Adrenal gland (tissue), 12 donors: ENCODE results near the gene SHB. TPM values are rescaled to one million over a fixed set of nuclear protein-coding genes. Genes with fewer than 3 reads are reported as not detected.
A peak's percentile ranks its signal among the peaks of the same experiment; 100 is the strongest.

ENCODE experiments used
- DNase-seq, 7 donors: peaks; one replicate each; pipeline ENCODE4 v3.0.0-alpha.2; 2019 to 2020
- H3K27ac ChIP-seq, 5 donors: fragments of 200-600 bp; sonication (generic) in 4 of 5; 1 replicate in 3 of 5; 2 replicates in 2 of 5; pipeline versions ENCODE4 v1.5.1 to v1.8.0; 2016 to 2020; ENCODE audit warnings: mild to moderate bottlenecking in 1 of 5
- H3K27me3 ChIP-seq: fragments of 200-600 bp; 2 replicates; pipeline ENCODE4 v1.8.0; 2021
- H3K36me3 ChIP-seq, 2 donors: fragments of 200-600 bp; replicated peaks in 1 of 2; 1 replicate in 1 of 2; 2 replicates in 1 of 2; pipeline versions ENCODE4 v1.5.1 to v1.8.0; 2018 to 2022
- H3K4me1 ChIP-seq, 2 donors: fragments of 200-600 bp; replicated peaks in 1 of 2; 1 replicate in 1 of 2; 2 replicates in 1 of 2; pipeline versions ENCODE4 v1.5.1 to v1.8.0; 2018 to 2021
- H3K4me3 ChIP-seq, 4 donors: fragments of 200-600 bp; sonication (generic) in 3 of 4; one replicate each; pipeline ENCODE4 v1.5.1; 2016 to 2018
- H3K9me3 ChIP-seq, 3 donors: fragments of 200-600 bp; sonication (generic) in 1 of 3; replicated peaks in 1 of 3; 1 replicate in 2 of 3; 2 replicates in 1 of 3; pipeline versions ENCODE4 v1.5.1 to v1.8.0; 2016 to 2021
- POLR2A ChIP-seq, 2 donors: fragments of 450-650 bp; IDR thresholded peaks; one replicate each; pipeline ENCODE4 v1.6.1; 2017; ENCODE audit warnings: antibody characterized with exemption in 2 of 2, mild to moderate bottlenecking in 2 of 2, moderate library complexity in 1 of 2
- WGBS, 4 donors: extraction: QIAGEN DNeasy Blood & Tissue Kit in 2 of 4; methylation state at CpG; one replicate each; pipeline versions ENCODE4 v1.1.5 to v1.1.7; 2013 to 2017; 5-methylcytosine and 5-hydroxymethylcytosine counted together
- intact Hi-C, 2 donors: fragments of 100-400 bp; cut with DNase I; formaldehyde crosslinking; loops; one replicate each; pipeline versions ENCODE4 v1.14.1 to v1.15.0; 2022 to 2023
- polyA plus RNA-seq, 3 donors: library from polyadenylated mRNA; stranded (reverse); fragments of 200-250 nt in 2 of 3; fragments of 350-450 nt in 1 of 3; fragmentation: Illumina TruSeq in 1 of 3; extraction: RNeasy Lipid Tissue Mini Kit (QIAGEN cat#74804) in 1 of 3; gene quantifications; one replicate each; pipeline ENCODE4 v1.2.3, GENCODE V29; 2013 to 2014
- total RNA-seq, 9 donors: library from RNA; depleted of rRNA in 4 of 9; stranded (reverse); fragments of >200 nt in 4 of 9; fragments of 120-200 nt in 1 of 9; fragmentation: NEBNext Ultra II Directional in 1 of 9; extraction: Animal tissue kit (Norgen Biotek cat#: 25700) in 1 of 9; gene quantifications; one replicate each; pipeline versions ENCODE4 v1.1.0 to v1.2.4, GENCODE V29; 2013 to 2023
- TF ChIP-seq, protein P1 (sequence below), 6 experiments: fragments of 450-650 bp in 4 of 6; fragments of 200-600 bp in 2 of 6; sonication (generic) in 1 of 6; IDR thresholded peaks; 1 replicate in 5 of 6; 2 replicates in 1 of 6; pipeline versions ENCODE4 v1.5.1 to v1.8.0; 2016 to 2021; ENCODE audit warnings: antibody characterized with exemption in 6 of 6, mild to moderate bottlenecking in 2 of 6, moderate library complexity in 1 of 6
- donor health status: healthy with polysubstance abuse.
- donor health status: Bipolar disorder and iron deficiency.
- donor health status: DM: yes; HTN: yes; CAD: no.
- donor health status: DM: no; HTN: no; CAD: no.
- donor health status: DM: no; HTN: no; CAD: no.
- donor health status: DM: yes; HTN: yes; CAD: no.

The SHB gene
- total and polyA plus RNA-seq, 12 donors, result 3.2 to 21.2 (median 11.1) TPM

DNA sequence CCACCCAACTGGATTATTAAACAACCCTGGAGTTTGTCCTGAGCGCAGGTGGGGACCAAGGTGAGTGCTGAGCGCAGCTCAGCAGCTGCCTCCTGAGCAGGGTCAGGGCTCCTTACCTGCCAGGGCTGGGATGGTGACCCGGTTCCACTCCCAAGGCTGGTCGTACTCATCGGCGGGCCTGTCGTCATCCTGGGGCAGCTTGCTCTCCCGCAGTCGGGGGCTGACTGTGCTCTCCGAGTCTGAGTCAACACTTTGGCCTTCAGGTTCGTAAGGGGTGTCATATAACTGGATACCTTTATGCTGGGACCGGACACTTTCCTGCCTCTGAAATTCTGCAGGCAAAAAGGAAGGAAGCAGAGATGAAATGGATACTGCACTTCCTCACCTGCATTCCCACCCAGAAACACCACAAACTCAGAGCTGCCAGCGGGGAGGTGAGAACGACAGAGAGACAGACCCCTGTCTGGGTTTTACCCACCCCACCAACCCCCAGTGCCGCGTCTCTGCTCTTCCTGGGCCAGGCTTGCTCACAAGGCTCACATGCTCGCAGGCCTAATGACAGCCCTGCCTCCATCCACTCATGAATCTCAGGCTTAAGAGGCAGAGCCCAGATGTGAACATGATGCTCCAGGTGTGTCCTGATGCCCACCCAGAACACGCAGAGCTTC is 94.4 kb downstream of the SHB start:
- Histone ChIP-seq H3K27ac (peak overlapping the region in 2 of 5 donors; percentile 12 to 37), H3K4me3 (no peak overlapping the region), H3K4me1 (peaks cover 0 to 14% of the 10 kb centered on the region in 2 donors), H3K9me3 (no peaks in the 10 kb centered on the region), H3K27me3 (no peaks in the 10 kb centered on the region), H3K36me3 (no peaks in the 10 kb centered on the region)
- intact Hi-C loops, result no loop called here
- peak in 2 of 7 donors; percentile 62 to 72 for DNase-seq
- WGBS, 4 donors, result 73 to 83% (median 77%) methylated on average over 8 to 18 of the region's 18 CpGs
- no peak for TF ChIP-seq POLR2A (IDR thresholded peaks at IDR 0.05)

DNA sequence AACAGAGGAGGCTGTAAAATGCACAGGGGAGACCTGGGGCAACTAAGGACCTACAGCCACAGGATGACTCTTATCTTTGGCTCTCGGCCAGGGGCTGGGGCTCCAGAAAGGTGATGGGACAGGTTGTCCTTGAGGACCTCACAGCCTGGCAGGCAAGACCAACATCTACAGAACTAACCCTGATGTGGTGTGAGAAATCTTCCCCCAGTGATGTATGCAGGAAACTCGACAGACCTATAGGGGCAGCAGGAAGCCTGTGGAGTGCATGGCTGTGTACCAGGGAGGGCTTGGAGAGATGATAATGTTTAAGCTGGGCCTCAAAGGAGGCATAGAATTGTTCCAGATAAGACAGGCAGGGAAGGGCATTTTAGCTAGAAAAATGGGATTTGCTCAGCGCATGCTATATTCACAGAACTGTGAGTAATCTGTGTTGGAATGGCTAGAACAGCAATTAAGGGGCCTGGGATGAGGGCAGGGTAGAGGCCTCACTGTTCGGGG is 96.6 kb downstream of the SHB start:
- H3K27ac ChIP-seq, result no peak overlapping the region
- no peak for DNase-seq
- H3K4me3 ChIP-seq, result no peak overlapping the region
- TF ChIP-seq POLR2A (IDR thresholded peaks at IDR 0.05), result no peak
- TF ChIP-seq, protein P1, sequence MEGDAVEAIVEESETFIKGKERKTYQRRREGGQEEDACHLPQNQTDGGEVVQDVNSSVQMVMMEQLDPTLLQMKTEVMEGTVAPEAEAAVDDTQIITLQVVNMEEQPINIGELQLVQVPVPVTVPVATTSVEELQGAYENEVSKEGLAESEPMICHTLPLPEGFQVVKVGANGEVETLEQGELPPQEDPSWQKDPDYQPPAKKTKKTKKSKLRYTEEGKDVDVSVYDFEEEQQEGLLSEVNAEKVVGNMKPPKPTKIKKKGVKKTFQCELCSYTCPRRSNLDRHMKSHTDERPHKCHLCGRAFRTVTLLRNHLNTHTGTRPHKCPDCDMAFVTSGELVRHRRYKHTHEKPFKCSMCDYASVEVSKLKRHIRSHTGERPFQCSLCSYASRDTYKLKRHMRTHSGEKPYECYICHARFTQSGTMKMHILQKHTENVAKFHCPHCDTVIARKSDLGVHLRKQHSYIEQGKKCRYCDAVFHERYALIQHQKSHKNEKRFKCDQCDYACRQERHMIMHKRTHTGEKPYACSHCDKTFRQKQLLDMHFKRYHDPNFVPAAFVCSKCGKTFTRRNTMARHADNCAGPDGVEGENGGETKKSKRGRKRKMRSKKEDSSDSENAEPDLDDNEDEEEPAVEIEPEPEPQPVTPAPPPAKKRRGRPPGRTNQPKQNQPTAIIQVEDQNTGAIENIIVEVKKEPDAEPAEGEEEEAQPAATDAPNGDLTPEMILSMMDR (IDR thresholded peaks at IDR 0.05), result no peak
- no peaks in the 10 kb centered on the region for H3K27me3 ChIP-seq
- H3K9me3 ChIP-seq, result no peaks in the 10 kb centered on the region
- peaks cover 8 to 31% of the 10 kb centered on the region in 2 donors for H3K4me1 ChIP-seq
- 77 to 91% (median 82%) methylated on average over 3 to 4 of the region's 4 CpGs for whole genome bisulfite sequencing, 4 donors
- intact Hi-C loops, result no loop called here
- no peaks in the 10 kb centered on the region for H3K36me3 ChIP-seq

DNA sequence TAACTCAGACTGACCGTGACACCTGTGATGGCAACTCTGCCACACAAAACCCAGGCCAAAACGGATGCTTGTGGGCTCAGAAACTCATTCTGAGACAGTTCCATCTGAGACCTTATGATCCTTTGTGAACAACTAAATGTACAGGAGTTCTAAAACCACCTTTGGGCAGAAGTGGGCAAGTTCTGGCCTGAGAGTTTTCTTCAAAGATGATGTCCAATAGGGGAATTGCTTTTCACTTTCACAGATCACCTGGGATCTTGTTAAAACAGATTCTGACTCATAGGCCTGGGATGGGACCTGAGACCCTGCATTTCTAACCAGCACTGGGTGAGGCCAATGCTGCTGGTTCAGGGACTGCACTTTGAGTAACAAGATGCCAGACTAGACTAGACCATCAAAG is 97.3 kb downstream of the SHB start:
- Histone ChIP-seq H3K27me3 (no peaks in the 10 kb centered on the region), H3K9me3 (no peaks in the 10 kb centered on the region), H3K4me1 (peaks cover 8 to 24% of the 10 kb centered on the region in 2 donors), H3K36me3 (no peaks in the 10 kb centered on the region), H3K27ac (no peak overlapping the region), H3K4me3 (no peak overlapping the region)
- no peak for TF ChIP-seq POLR2A (IDR thresholded peaks at IDR 0.05)
- TF ChIP-seq, protein P1 (IDR thresholded peaks at IDR 0.05), result no peak
- intact Hi-C loops, result no loop called here
- no peak for DNase-seq
- 81 to 92% (median 90%) methylated on average over 2 of the region's 2 CpGs for WGBS, 4 donors

- 80 to 90% (median 88%) methylated on average over 3 to 7 of the region's 7 CpGs for WGBS, 4 donors
- intact Hi-C loops, result no loop called here
Measured at GRCh38 chr9:37971108-37971459, 97.9 kb downstream of the SHB start.

More at GRCh38 chr9:37971108-37971459, 97.9 kb downstream of the SHB start:
- no peak for TF ChIP-seq POLR2A (IDR thresholded peaks at IDR 0.05)
- TF ChIP-seq, protein P1 (IDR thresholded peaks at IDR 0.05), result no peak
- peaks cover 8 to 18% of the 10 kb centered on the region in 2 donors for H3K4me1 ChIP-seq
- no peak for DNase-seq
- H3K36me3 ChIP-seq, result no peaks in the 10 kb centered on the region
- H3K27me3 ChIP-seq, result no peaks in the 10 kb centered on the region
- H3K9me3 ChIP-seq, result no peaks in the 10 kb centered on the region
- H3K4me3 ChIP-seq, result no peak overlapping the region
- no peak overlapping the region for H3K27ac ChIP-seq
